OCI-LY1 (cell line): Measurements from ENCODE around the gene SPATA20.

Experiments used
- H2AFZ ChIP-seq: fragments of 200-600 bp; sonication (generic), shearing (Covaris generic); 2 replicates; pipeline ENCODE4 v1.6.0; 2014; ENCODE audit warnings: antibody characterized with exemption, mild to moderate bottlenecking, low read length
- H3F3A ChIP-seq: fragments of 200-600 bp; sonication (generic), shearing (Covaris generic); 2 replicates; pipeline ENCODE4 v1.6.0; 2014; ENCODE audit warnings: mild to moderate bottlenecking, antibody characterized with exemption, low read length, moderate library complexity; ENCODE audit not compliant: insufficient read depth
- H3K27ac ChIP-seq: fragments of 200-600 bp; sonication (generic); 2 replicates; pipeline ENCODE4 v1.5.1; 2014; ENCODE audit warnings: low read length, mixed run types, mild to moderate bottlenecking, low read depth; ENCODE audit not compliant: poor library complexity, severe bottlenecking
- H3K27me3 ChIP-seq: fragments of 200-600 bp; sonication (generic); 2 replicates; pipeline ENCODE4 v1.6.0; 2014; ENCODE audit warnings: antibody characterized with exemption, mild to moderate bottlenecking, low read length, moderate library complexity; ENCODE audit not compliant: insufficient read depth
- H3K36me3 ChIP-seq: fragments of 200-600 bp; sonication (generic); 2 replicates; pipeline ENCODE4 v1.6.1; 2014; ENCODE audit warnings: mild to moderate bottlenecking, antibody characterized with exemption, low read length, moderate library complexity, mixed read lengths; ENCODE audit not compliant: insufficient read depth
- H3K4me1 ChIP-seq: fragments of 200-600 bp; sonication (generic); 2 replicates; pipeline ENCODE4 v1.5.1; 2014; ENCODE audit warnings: mild to moderate bottlenecking, low read length, moderate library complexity; ENCODE audit not compliant: insufficient read depth, severe bottlenecking
- H3K4me2 ChIP-seq: fragments of 200-600 bp; sonication (generic), shearing (Covaris generic); 2 replicates; pipeline ENCODE4 v1.6.1; 2014; ENCODE audit warnings: low read length
- H3K4me3 ChIP-seq: fragments of 200-600 bp; sonication (generic); 2 replicates; pipeline ENCODE4 v1.5.1; 2014; ENCODE audit warnings: low read length, low read depth, mild to moderate bottlenecking, mixed read lengths; ENCODE audit not compliant: poor library complexity, severe bottlenecking
- H3K79me2 ChIP-seq: fragments of 200-600 bp; shearing (Covaris generic); 2 replicates; pipeline ENCODE4 v1.6.1; 2016; ENCODE audit warnings: mixed run types, low read length, mixed read lengths; ENCODE audit not compliant: insufficient read depth
- H3K9ac ChIP-seq: fragments of 200-600 bp; sonication (generic), shearing (Covaris generic); 2 replicates; pipeline ENCODE4 v1.6.1; 2014; ENCODE audit warnings: mild to moderate bottlenecking, low read length, mixed read lengths
- H3K9me2 ChIP-seq: fragments of 200-600 bp; sonication (generic), shearing (Covaris generic); 2 replicates; pipeline ENCODE4 v1.6.1; 2014; ENCODE audit warnings: low read depth, mild to moderate bottlenecking, low read length, mixed read lengths
- H3K9me3 ChIP-seq: fragments of 200-600 bp; shearing (Covaris generic); 2 replicates; pipeline ENCODE4 v1.6.1; 2014; ENCODE audit warnings: low read length, mixed read lengths
- H4K20me1 ChIP-seq: fragments of 200-600 bp; sonication (generic), shearing (Covaris generic); 2 replicates; pipeline ENCODE4 v1.6.0; 2016; ENCODE audit warnings: mild to moderate bottlenecking, low read length; ENCODE audit not compliant: insufficient read depth
- EZH2 ChIP-seq: fragments of 200-600 bp; sonication (generic), shearing (Covaris generic); IDR thresholded peaks from 2 replicates; pipeline ENCODE4 v1.8.0; 2017; ENCODE audit warnings: borderline replicate concordance, mixed run types, mild to moderate bottlenecking, antibody characterized with exemption, low read length, moderate library complexity, mixed read lengths
- TF ChIP-seq, protein P1 (sequence below): fragments of 200-600 bp; sonication (generic), shearing (Covaris generic); IDR thresholded peaks from 2 replicates; pipeline ENCODE4 v1.5.1; 2017; ENCODE audit warnings: mild to moderate bottlenecking, antibody characterized with exemption, low read length, moderate library complexity, mixed read lengths

SPATA20 gene

DNA sequence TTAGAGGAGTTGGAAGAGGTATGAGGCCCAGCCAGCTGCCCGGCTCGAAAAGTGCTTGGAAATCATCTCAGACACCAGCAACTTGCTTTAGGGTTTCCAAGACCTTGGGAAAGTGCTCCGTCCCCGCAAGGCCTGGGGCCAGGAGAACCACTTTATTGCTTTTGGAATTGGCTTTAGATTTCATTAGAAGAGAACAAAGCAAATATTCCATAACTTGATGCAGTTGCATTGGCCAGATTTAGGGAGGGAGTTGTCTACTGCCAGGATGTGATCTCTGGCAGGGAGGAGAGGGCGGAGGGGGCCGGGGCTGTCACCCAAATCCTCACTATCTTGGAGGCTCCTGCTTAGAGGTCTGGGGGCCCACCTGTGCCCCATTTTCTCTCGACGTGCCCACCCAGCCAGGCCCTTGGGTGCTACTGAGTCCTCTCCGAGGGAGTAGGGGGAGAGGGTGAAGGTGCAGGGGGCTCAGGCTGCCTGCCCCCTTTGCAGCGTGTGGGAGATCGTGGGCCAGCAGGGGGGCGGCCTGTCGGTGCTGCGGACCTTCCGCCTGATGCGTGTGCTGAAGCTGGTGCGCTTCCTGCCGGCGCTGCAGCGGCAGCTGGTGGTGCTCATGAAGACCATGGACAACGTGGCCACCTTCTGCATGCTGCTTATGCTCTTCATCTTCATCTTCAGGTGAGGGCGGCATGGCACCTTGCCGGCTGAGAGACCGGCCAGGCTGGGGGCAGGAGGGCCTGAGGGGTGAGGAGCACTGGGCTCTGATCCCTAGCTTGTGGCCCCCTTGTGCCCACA is 44.2 kb downstream of the SPATA20 start:
- no peaks in the 10 kb centered on the region for H3K4me1 ChIP-seq
- no peak overlapping the region for H3K4me3 ChIP-seq
- TF ChIP-seq, protein P1, sequence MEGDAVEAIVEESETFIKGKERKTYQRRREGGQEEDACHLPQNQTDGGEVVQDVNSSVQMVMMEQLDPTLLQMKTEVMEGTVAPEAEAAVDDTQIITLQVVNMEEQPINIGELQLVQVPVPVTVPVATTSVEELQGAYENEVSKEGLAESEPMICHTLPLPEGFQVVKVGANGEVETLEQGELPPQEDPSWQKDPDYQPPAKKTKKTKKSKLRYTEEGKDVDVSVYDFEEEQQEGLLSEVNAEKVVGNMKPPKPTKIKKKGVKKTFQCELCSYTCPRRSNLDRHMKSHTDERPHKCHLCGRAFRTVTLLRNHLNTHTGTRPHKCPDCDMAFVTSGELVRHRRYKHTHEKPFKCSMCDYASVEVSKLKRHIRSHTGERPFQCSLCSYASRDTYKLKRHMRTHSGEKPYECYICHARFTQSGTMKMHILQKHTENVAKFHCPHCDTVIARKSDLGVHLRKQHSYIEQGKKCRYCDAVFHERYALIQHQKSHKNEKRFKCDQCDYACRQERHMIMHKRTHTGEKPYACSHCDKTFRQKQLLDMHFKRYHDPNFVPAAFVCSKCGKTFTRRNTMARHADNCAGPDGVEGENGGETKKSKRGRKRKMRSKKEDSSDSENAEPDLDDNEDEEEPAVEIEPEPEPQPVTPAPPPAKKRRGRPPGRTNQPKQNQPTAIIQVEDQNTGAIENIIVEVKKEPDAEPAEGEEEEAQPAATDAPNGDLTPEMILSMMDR, result no peak
- no peak for TF ChIP-seq EZH2
- H4K20me1 ChIP-seq, result no peaks in the 10 kb centered on the region
- H3F3A ChIP-seq, result no peaks in the 10 kb centered on the region
- no peak overlapping the region for H3K27ac ChIP-seq
- no peaks in the 10 kb centered on the region for H3K9me3 ChIP-seq
- H3K4me2 ChIP-seq, result no peak overlapping the region
- H3K9ac ChIP-seq, result no peak overlapping the region
- no peaks in the 10 kb centered on the region for H3K36me3 ChIP-seq
- H3K27me3 ChIP-seq, result peaks cover 6% of the 10 kb centered on the region
- no peaks in the 10 kb centered on the region for H3K9me2 ChIP-seq
- no peaks in the 10 kb centered on the region for H3K79me2 ChIP-seq
- no peak overlapping the region for H2AFZ ChIP-seq

DNA sequence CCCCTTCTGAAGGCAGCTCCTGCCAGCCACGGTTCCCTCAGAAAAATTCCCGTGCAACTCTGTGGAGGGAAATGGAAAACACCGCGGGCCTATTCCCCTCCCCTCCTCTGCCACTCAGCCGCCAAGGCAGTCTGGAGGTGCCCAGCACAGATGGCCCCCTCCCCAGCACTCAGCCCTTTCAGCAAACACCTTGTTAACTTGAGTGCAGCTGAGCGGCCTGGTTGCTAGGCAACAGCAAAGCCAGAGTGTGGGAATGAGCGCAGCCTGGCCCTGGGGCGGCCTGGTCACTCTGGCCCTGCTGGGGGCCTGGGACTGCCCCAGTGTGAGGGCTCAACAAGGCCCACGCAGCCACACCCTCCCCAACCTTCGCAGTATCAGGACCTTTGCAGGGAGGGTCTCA is 46.3 kb downstream of the SPATA20 start:
- TF ChIP-seq EZH2, result no peak
- TF ChIP-seq, protein P1, result no peak
- H3K36me3 ChIP-seq, result no peaks in the 10 kb centered on the region
- no peak overlapping the region for H3K27ac ChIP-seq
- no peaks in the 10 kb centered on the region for H3K9me3 ChIP-seq
- no peaks in the 10 kb centered on the region for H3K4me1 ChIP-seq
- no peak overlapping the region for H3K4me2 ChIP-seq
- no peaks in the 10 kb centered on the region for H3K9me2 ChIP-seq
- H3K4me3 ChIP-seq, result no peak overlapping the region
- H3F3A ChIP-seq, result no peaks in the 10 kb centered on the region
- H3K79me2 ChIP-seq, result no peaks in the 10 kb centered on the region
- H3K9ac ChIP-seq, result no peak overlapping the region
- no peak overlapping the region for H2AFZ ChIP-seq
- peaks cover 6% of the 10 kb centered on the region; the same call in 1 of the 2 replicates for H3K27me3 ChIP-seq
- H4K20me1 ChIP-seq, result no peaks in the 10 kb centered on the region

DNA sequence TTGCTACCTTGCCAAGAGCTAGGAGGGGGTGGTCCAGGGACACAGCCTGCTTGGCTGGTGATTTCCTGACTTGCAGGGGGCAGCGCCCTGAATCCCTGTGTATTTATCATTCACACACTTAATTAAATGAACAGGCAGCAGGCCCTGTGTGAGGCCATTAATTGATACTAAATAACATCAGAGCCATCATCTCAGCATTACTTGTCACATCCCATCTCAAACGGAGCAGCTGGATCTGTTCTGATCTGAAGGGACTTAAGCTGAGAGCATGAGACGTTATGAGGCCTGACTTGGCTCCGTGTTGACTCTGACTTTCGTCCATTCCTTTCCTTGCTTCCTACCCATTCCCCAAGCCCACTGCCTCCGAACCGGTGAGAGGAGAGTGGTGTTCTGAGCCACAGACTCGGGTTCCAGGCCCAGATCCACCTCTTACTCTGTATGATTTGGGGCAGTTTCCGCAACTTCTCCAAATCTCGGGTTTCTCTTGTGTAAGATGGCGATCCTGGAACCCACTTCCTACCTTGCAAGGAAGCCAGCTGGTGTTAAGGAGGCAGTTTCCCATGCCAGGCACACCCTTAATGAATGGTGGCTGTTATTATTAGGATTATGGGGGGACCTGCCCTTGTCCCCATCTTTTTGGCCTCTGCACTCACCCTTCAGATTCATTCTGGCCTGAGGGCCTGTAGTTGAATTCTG is 47.3 kb downstream of the SPATA20 start:
- Histone ChIP-seq H3K27ac (no peak overlapping the region), H3K27me3 (peaks cover 6% of the 10 kb centered on the region; the same call in 1 of the 2 replicates), H3K36me3 (no peaks in the 10 kb centered on the region), H3K4me1 (no peaks in the 10 kb centered on the region), H3K4me2 (no peak overlapping the region), H3K4me3 (no peak overlapping the region), H3K79me2 (no peaks in the 10 kb centered on the region), H2AFZ (no peak overlapping the region), H3F3A (no peaks in the 10 kb centered on the region), H3K9me3 (no peaks in the 10 kb centered on the region), H4K20me1 (no peaks in the 10 kb centered on the region), H3K9ac (no peak overlapping the region), H3K9me2 (no peaks in the 10 kb centered on the region)
- TF ChIP-seq, protein P1, result no peak
- no peak for TF ChIP-seq EZH2
